ENCODE data around the gene TEAD3.
"Not testable (repeated sequence)": the region's sequence is repeated elsewhere in the genome, so short reads cannot be mapped to it uniquely, and the experiment has no call there.

The TEAD3 gene

GRCh38 chr6:35496841-35497570, at the start of gene TEAD3:
TEAD3 (minus strand) TSS chr6:35497079.
- peak within 1 kb of the TSS; percentile 71 for H3K4me3 ChIP-seq (replicated peaks; ENCODE audit: low read depth, low read length)
- no peak for DNase-seq (ENCODE audit: extremely low read depth, low read depth)
- no peak for TF ChIP-seq CTCF (IDR thresholded peaks at IDR 0.05; ENCODE audit: low read depth, low read length, missing control alignments)

- DNase-seq (ENCODE audit: extremely low read depth, low read depth): no peak
- TF ChIP-seq CTCF (IDR thresholded peaks at IDR 0.05; ENCODE audit: low read depth, low read length, missing control alignments): no peak
- no peak overlapping the region for H3K4me3 ChIP-seq (replicated peaks; ENCODE audit: low read depth, low read length)
Measured at GRCh38 chr6:35544769-35545361, 48.0 kb upstream of the TEAD3 start.

- no peak overlapping the region for H3K4me3 ChIP-seq (replicated peaks; ENCODE audit: low read depth, low read length)
- no peak for TF ChIP-seq CTCF (IDR thresholded peaks at IDR 0.05; ENCODE audit: low read depth, low read length, missing control alignments)
- no peak for DNase-seq (ENCODE audit: extremely low read depth, low read depth)
Measured at GRCh38 chr6:35543459-35544193, 46.7 kb upstream of the TEAD3 start.

- no peak for TF ChIP-seq CTCF (IDR thresholded peaks at IDR 0.05; ENCODE audit: low read depth, low read length, missing control alignments)
- no peak for DNase-seq (ENCODE audit: extremely low read depth, low read depth)
- no peak overlapping the region for H3K4me3 ChIP-seq (replicated peaks; ENCODE audit: low read depth, low read length)
Measured at GRCh38 chr6:35541836-35542235, 45.0 kb upstream of the TEAD3 start.

- no peak for DNase-seq (ENCODE audit: extremely low read depth, low read depth)
- no peak overlapping the region for H3K4me3 ChIP-seq (replicated peaks; ENCODE audit: low read depth, low read length)
- TF ChIP-seq CTCF (IDR thresholded peaks at IDR 0.05; ENCODE audit: low read depth, low read length, missing control alignments): no peak
Measured at GRCh38 chr6:35539223-35539622, 42.3 kb upstream of the TEAD3 start.

GRCh38 chr6:35535847-35536246, 39.0 kb upstream of the TEAD3 start:
- H3K4me3 ChIP-seq (replicated peaks; ENCODE audit: low read depth, low read length); DNase-seq (ENCODE audit: extremely low read depth, low read depth): not testable (repeated sequence)

Data from HFF-Myc (cell line).